Measurements from ENCODE around the gene MICU1. TPM values are rescaled to one million over a fixed set of nuclear protein-coding genes. Genes with fewer than 3 reads are reported as not detected.
"Not testable (repeated sequence)": the region's sequence is repeated elsewhere in the genome, so short reads cannot be mapped to it uniquely, and the experiment has no call there.

Gene MICU1
- total RNA-seq, 2 experiments from 2014 or later, result 29.2 to 29.4 TPM

GRCh38 chr10:72552857-72553256, 73.0 kb downstream of the MICU1 start:
- DNase-seq, result no peak
- no peaks in the 10 kb centered on the region for H3K9me3 Mint-ChIP-seq
- no peak overlapping the region for H3K27ac Mint-ChIP-seq
- H3K4me1 Mint-ChIP-seq, result no peaks in the 10 kb centered on the region
- peaks cover 15% of the 10 kb centered on the region for H3K36me3 Mint-ChIP-seq
- H3K4me3 Mint-ChIP-seq, result no peak overlapping the region
- no peaks in the 10 kb centered on the region for H3K27me3 Mint-ChIP-seq

GRCh38 chr10:72550239-72550638, 75.6 kb downstream of the MICU1 start:
- Mint-ChIP-seq H3K9me3 (no peaks in the 10 kb centered on the region), H3K4me3 (no peak overlapping the region), H3K27ac (no peak overlapping the region), H3K27me3 (no peaks in the 10 kb centered on the region), H3K4me1 (no peaks in the 10 kb centered on the region), H3K36me3 (peaks cover 15% of the 10 kb centered on the region)
- DNase-seq, result no peak

- Mint-ChIP-seq H3K27ac (no peak overlapping the region), H3K36me3 (peaks cover 50% of the 10 kb centered on the region), H3K27me3 (no peaks in the 10 kb centered on the region)
Measured at GRCh38 chr10:72545546-72545945, 80.3 kb downstream of the MICU1 start.

GRCh38 chr10:72543855-72544254, 82.0 kb downstream of the MICU1 start:
- H3K27ac Mint-ChIP-seq, DNase-seq, H3K4me1 Mint-ChIP-seq, H3K27me3 Mint-ChIP-seq, H3K9me3 Mint-ChIP-seq, H3K4me3 Mint-ChIP-seq: not testable (repeated sequence)
- H3K36me3 Mint-ChIP-seq, result peaks cover 50% of the 10 kb centered on the region

More at GRCh38 chr10:72545546-72545945, 80.3 kb downstream of the MICU1 start:
- no peak for DNase-seq
- Mint-ChIP-seq H3K4me3 (no peak overlapping the region), H3K4me1 (peaks cover under 1% of the 10 kb centered on the region), H3K9me3 (peaks cover 4% of the 10 kb centered on the region)

GRCh38 chr10:72542396-72542815, 83.5 kb downstream of the MICU1 start:
- no peak overlapping the region for H3K27ac Mint-ChIP-seq
- no peaks in the 10 kb centered on the region for H3K27me3 Mint-ChIP-seq
- H3K4me3 Mint-ChIP-seq, result no peak overlapping the region
- H3K36me3 Mint-ChIP-seq, result peaks cover 42% of the 10 kb centered on the region
- H3K4me1 Mint-ChIP-seq, result peaks cover 12% of the 10 kb centered on the region
- peaks cover 4% of the 10 kb centered on the region for H3K9me3 Mint-ChIP-seq
- DNase-seq, result no peak

- DNase-seq, result no peak
- H3K9me3 Mint-ChIP-seq, result peaks cover 4% of the 10 kb centered on the region
- H3K27me3 Mint-ChIP-seq, result no peaks in the 10 kb centered on the region
- no peak overlapping the region for H3K27ac Mint-ChIP-seq
- H3K36me3 Mint-ChIP-seq, result peaks cover 42% of the 10 kb centered on the region
- no peak overlapping the region for H3K4me3 Mint-ChIP-seq
- peaks cover 14% of the 10 kb centered on the region for H3K4me1 Mint-ChIP-seq
Measured at GRCh38 chr10:72541337-72541736, 84.5 kb downstream of the MICU1 start.

- no peak for DNase-seq
- no peaks in the 10 kb centered on the region for H3K27me3 Mint-ChIP-seq
- no peak overlapping the region for H3K27ac Mint-ChIP-seq
- no peak overlapping the region for H3K4me3 Mint-ChIP-seq
- peaks cover 14% of the 10 kb centered on the region for H3K4me1 Mint-ChIP-seq
- peaks cover 42% of the 10 kb centered on the region for H3K36me3 Mint-ChIP-seq
- peaks cover 4% of the 10 kb centered on the region for H3K9me3 Mint-ChIP-seq
Measured at GRCh38 chr10:72540193-72540807, 85.6 kb downstream of the MICU1 start.

GRCh38 chr10:72539137-72539536, 86.7 kb downstream of the MICU1 start:
- DNase-seq, result no peak
- peaks cover 4% of the 10 kb centered on the region for H3K9me3 Mint-ChIP-seq
- peaks cover 14% of the 10 kb centered on the region for H3K4me1 Mint-ChIP-seq
- no peaks in the 10 kb centered on the region for H3K27me3 Mint-ChIP-seq
- no peak overlapping the region for H3K27ac Mint-ChIP-seq
- no peak overlapping the region for H3K4me3 Mint-ChIP-seq
- H3K36me3 Mint-ChIP-seq, result peaks cover 36% of the 10 kb centered on the region

GRCh38 chr10:72525689-72526088, 100.2 kb downstream of the MICU1 start:
- Mint-ChIP-seq H3K4me3 (no peak overlapping the region), H3K27me3 (no peaks in the 10 kb centered on the region)

GRCh38 chr10:72525277-72525676, 100.6 kb downstream of the MICU1 start:
- no peak for DNase-seq
- Mint-ChIP-seq H3K27me3 (no peaks in the 10 kb centered on the region), H3K4me1 (no peaks in the 10 kb centered on the region), H3K4me3 (no peak overlapping the region), H3K9me3 (no peaks in the 10 kb centered on the region), H3K27ac (no peak overlapping the region), H3K36me3 (no peaks in the 10 kb centered on the region)

More at GRCh38 chr10:72525689-72526088, 100.2 kb downstream of the MICU1 start:
- no peak for DNase-seq
- Mint-ChIP-seq H3K4me1 (no peaks in the 10 kb centered on the region), H3K27ac (no peak overlapping the region), H3K9me3 (no peaks in the 10 kb centered on the region), H3K36me3 (no peaks in the 10 kb centered on the region)

GRCh38 chr10:72524489-72524888, 101.4 kb downstream of the MICU1 start:
- no peaks in the 10 kb centered on the region for H3K27me3 Mint-ChIP-seq
- no peak for DNase-seq
- H3K4me1 Mint-ChIP-seq, result no peaks in the 10 kb centered on the region
- no peak overlapping the region for H3K27ac Mint-ChIP-seq
- no peaks in the 10 kb centered on the region for H3K36me3 Mint-ChIP-seq
- H3K9me3 Mint-ChIP-seq, result no peaks in the 10 kb centered on the region
- H3K4me3 Mint-ChIP-seq, result no peak overlapping the region

GRCh38 chr10:72523932-72524396, 101.9 kb downstream of the MICU1 start:
- no peaks in the 10 kb centered on the region for H3K36me3 Mint-ChIP-seq
- H3K27ac Mint-ChIP-seq, result no peak overlapping the region
- no peaks in the 10 kb centered on the region for H3K4me1 Mint-ChIP-seq
- H3K9me3 Mint-ChIP-seq, result no peaks in the 10 kb centered on the region
- DNase-seq, result no peak
- H3K27me3 Mint-ChIP-seq, result no peaks in the 10 kb centered on the region
- no peak overlapping the region for H3K4me3 Mint-ChIP-seq

GRCh38 chr10:72523062-72523461, 102.8 kb downstream of the MICU1 start:
- Mint-ChIP-seq H3K27me3 (no peaks in the 10 kb centered on the region), H3K4me3 (no peak overlapping the region), H3K9me3 (no peaks in the 10 kb centered on the region), H3K36me3 (peaks cover 2% of the 10 kb centered on the region), H3K4me1 (no peaks in the 10 kb centered on the region), H3K27ac (no peak overlapping the region)
- no peak for DNase-seq

GRCh38 chr10:72517244-72517643, 108.6 kb downstream of the MICU1 start:
- H3K9me3 Mint-ChIP-seq, result peaks cover 15% of the 10 kb centered on the region
- no peak overlapping the region for H3K27ac Mint-ChIP-seq
- H3K36me3 Mint-ChIP-seq, result peaks cover 17% of the 10 kb centered on the region
- no peak for DNase-seq
- no peak overlapping the region for H3K4me3 Mint-ChIP-seq
- H3K27me3 Mint-ChIP-seq, result no peaks in the 10 kb centered on the region
- no peaks in the 10 kb centered on the region for H3K4me1 Mint-ChIP-seq

- DNase-seq, result no peak
- Mint-ChIP-seq H3K36me3 (peaks cover 17% of the 10 kb centered on the region), H3K27me3 (no peaks in the 10 kb centered on the region), H3K4me3 (no peak overlapping the region), H3K9me3 (peaks cover 15% of the 10 kb centered on the region), H3K4me1 (no peaks in the 10 kb centered on the region), H3K27ac (no peak overlapping the region)
Measured at GRCh38 chr10:72515455-72515854, 110.4 kb downstream of the MICU1 start.

GRCh38 chr10:72513910-72514309, 112.0 kb downstream of the MICU1 start:
- H3K36me3 Mint-ChIP-seq, result peaks cover 17% of the 10 kb centered on the region
- no peak overlapping the region for H3K27ac Mint-ChIP-seq
- H3K27me3 Mint-ChIP-seq, result no peaks in the 10 kb centered on the region
- peaks cover 15% of the 10 kb centered on the region for H3K9me3 Mint-ChIP-seq
- no peak overlapping the region for H3K4me3 Mint-ChIP-seq
- no peak for DNase-seq
- H3K4me1 Mint-ChIP-seq, result no peaks in the 10 kb centered on the region

Measured in activated naive CD8-positive, alpha-beta T cell treated with anti-CD3 and anti-CD28 coated beads for 36 hours (primary cell).